NCI-H1105 treated with DMSO at 0.1 percent for 48 hours (cell line): ENCODE measurements around the gene DMXL1.

Experiments
- DNase-seq: peaks from one replicate; lab custom pipeline; 2025; lab: John Stamatoyannopoulos, UW

The DMXL1 gene, protein sequence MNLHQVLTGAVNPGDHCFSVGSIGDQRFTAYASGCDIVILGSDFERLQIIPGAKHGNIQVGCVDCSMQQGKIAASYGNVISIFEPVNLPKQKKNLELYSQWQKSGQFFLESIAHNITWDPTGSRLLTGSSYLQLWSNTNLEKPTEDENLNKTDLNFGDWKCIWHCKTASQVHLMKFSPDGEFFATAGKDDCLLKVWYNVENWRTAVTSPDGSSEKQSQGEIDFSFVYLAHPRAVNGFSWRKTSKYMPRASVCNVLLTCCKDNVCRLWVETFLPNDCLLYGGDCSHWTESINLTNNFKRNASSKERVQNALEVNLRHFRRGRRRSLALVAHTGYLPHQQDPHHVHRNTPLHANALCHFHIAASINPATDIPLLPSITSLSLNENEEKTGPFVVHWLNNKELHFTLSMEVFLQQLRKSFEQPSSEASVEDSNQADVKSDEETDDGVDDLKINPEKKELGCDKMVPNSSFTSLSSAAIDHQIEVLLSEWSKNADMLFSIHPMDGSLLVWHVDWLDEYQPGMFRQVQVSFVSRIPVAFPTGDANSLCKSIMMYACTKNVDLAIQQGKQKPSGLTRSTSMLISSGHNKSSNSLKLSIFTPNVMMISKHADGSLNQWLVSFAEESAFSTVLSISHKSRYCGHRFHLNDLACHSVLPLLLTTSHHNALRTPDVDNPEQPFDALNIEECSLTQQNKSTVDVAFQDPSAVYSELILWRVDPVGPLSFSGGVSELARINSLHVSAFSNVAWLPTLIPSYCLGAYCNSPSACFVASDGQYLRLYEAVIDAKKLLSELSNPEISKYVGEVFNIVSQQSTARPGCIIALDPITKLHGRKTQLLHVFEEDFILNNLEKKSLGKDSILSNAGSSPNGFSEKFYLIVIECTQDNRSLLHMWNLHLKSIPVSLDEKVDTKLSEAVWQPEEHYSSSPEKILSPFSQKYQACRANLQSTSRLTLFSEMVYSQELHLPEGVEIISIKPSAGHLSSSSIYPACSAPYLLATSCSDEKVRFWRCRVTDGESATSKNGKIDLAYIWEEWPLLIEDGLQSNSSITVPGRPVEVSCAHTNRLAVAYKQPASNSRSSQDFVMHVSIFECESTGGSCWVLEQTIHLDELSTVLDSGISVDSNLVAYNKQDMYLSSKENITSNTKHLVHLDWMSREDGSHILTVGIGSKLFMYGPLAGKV (N-terminal part only)

DNA sequence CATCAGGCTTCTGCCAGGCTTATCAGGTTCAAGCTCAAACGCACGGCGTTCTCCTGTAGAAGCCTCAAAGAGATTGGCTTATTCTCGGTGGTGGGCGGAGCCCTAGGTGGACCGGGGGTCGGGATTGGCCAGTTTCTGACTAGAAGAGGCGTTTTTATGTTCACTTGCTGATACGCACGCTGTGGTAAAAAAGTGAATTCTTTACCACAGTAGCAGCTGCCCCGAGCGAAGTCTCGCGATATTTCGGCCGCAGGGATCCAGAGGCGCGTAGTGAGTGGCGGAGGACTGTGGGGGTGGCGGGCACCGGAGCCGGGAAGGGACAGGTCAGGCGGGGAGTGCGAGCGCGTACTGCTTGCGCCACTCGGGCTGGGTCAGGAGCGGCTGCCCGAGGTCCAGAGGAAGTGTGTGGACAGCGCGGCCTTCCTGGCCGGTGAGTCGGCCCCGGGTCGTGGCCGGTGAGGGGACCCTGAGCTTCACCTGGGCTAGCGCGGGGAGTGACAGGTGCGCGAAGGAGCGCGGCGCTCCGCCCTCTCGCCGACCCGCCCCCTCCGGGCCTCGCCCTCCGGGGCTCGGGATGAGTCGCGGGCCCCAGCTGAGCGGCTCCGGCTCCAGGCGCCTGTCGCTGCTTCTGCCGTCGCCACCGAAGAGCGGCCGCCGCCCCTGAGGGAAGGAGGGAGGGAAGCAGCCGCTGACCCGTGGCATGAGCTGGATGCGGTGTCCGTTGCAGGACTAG, at the start of gene DMXL1:
Gene DMXL1 (plus strand): TSS at position 260 of the 733 bp plus-strand sequence. CDS start 483 bp downstream, outside the sequence.
- peak; percentile 95 for DNase-seq

DNA sequence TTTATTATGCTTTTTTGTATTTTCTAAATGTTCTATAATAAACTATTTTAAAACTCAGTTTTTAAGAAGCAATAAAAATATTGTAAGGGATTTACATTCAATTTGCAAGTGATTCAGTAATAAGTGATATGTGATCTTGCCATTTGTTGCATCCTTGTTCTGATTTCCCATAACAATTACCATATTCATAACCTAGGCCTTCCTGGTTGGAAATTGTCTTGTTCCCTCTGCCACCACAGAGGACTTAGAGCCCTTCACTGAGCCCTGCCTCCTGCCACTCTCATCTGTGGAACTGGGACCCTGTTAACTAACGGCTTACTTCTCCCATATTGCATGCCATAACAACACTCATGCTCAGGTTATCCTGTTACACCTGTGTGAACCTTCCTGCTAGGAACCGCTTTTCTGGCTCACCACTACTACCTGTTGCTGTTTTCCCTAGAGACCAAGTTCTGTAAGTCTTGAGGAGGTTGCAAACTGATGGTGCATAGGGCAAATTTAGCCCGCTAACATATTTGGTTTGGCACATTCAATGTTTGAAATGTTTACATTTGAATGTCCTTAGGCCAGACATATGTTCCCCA, 49.6 kb upstream of the DMXL1 start:
- DNase-seq, result no peak

DNA sequence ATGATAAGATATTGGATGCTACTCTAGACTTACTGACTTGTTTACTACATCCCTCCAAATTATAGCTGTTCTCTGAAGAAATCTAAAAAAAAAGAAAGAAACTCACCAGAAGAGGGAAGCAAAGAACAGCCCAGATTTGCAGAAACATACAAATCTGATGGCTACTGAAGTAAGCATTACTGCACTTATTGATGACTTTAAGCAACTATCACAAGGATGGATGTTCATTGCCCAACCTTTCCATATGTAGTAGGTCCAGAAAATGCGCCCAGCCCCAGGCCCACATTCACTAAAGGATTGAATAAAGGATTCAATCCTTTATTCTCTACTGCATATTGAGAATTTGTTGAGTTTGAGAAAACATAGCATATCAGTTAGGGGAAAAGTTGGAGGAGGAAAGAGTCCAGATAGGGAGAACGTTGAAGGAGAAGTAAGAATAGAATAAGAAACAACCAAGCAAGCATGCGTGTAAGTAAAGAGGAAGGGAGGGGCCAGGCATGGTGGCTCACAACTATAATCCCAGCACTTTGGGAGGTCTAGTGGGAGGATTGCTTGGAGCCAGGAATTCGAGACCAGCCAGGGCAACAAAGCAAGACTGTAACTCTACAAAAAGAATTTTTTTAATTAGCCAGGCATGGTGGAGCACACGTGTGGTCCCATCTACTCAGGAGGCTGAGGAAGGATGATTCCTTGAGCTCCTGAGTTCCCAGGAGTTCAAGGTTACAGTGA, 48.7 kb upstream of the DMXL1 start:
- no peak for DNase-seq

DNA sequence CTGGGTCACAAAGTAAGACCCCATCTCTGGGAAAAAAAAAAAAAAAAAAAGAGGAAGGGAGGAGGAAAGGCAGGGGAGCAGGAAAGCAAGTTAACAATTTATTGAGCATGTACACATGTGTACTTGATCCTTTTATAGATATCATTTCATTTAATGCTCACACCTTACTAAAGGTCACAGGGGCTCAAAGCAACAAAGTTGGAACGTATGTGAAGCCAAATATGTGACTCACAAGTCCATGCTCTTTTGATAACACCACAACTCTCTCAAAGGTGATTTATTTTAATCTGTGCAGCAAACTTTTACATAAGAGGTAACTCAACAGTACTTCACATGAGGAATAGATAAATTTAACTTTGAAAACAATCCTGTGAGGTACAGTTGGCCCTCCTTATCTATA, 48.1 kb upstream of the DMXL1 start:
- DNase-seq, result no peak

DNA sequence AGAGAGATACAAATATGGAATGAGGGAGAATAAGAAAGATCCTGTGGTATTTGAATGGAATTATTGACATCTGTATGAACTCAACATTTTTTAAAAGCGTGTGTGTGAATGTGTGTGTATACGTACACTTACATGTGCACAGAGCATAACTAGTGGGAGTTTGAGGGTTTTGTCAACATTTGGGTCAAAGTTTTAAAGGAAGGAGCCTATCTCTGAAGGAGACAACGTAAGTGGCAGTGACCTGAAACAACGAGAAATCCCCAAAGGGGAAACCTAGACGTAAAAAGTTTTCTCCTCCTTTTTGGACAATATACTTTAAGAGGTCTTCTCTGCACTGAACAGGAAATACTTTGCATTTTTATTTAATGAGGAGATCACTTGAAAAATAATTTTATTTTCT, 42.3 kb upstream of the DMXL1 start:
- DNase-seq, result no peak

DNA sequence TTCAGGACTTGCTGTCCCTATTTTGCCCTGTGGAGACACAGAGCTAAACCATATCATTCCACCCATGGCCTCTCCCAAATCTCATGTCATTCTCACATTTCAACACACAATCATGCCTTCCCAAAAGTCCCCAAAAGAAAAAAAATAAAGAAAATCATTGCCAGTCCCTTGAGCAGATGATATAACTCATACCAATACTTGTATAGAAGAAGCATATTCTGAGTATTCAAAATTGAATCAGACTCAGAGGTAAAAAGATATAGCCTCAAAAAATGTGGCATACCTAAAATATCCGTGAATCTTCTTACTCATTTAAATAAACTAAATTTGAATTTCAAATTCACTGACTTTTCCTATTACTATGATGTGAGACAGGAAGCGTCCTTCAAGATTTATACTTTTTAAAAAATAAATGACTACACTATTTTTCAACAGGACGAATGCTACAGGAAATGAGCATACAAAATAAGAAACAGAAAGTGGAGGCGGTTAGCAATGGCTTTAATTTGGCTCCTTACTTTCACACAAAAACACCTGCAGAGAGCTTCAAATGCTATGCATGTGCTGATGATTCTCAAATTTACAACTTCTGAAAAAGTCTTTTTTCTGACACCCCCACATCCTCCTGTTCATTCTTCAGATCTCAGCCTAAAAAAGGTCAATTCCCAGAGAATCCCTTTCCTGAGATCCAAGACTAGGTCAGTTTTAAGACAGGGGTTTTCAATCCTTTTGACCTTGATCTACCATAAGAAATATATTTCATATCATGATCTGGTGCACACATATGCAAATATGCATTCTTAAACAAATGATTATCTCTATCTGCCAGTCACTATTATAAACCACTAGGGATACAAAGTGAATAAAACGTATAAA, 39.6 kb upstream of the DMXL1 start:
- DNase-seq, result no peak

DNA sequence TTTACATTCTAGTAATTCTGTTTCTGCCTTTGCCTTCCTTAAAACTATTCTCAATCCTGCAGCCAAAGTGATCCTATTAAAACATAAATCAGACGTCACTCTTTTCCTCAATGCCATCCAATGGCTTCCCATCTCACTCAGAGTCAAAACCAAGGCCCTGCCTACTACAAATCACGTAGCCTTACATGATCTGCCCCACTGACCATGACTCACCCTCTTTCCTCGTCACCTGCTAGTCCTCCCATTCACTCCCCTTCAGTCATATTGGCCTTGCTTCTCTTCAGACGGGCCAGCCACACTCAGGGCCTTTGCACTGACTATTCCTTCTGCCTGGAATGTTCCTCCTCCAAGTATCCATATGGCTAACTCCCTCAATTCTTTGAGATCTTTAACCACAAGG, 39.0 kb upstream of the DMXL1 start:
- no peak for DNase-seq

DNA sequence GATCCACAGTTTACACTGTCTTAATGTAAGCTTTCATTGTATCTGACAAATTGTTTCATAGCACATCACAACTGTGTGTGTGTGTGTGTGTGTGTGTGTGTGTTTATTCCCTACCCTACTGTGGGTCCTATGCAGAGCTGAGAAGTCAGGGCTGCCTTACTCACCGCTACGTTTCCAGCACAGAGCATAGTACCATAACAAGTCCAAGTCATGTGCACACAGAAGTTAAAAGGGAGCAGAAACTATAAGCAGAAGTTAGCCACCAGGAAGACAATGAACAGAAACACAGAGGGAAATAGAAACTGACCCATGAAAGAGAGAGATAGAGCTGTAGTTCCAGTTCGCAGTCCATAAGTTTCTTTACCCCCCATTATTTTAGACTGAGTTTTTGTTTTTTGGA, 38.2 kb upstream of the DMXL1 start:
- no peak for DNase-seq

DNA sequence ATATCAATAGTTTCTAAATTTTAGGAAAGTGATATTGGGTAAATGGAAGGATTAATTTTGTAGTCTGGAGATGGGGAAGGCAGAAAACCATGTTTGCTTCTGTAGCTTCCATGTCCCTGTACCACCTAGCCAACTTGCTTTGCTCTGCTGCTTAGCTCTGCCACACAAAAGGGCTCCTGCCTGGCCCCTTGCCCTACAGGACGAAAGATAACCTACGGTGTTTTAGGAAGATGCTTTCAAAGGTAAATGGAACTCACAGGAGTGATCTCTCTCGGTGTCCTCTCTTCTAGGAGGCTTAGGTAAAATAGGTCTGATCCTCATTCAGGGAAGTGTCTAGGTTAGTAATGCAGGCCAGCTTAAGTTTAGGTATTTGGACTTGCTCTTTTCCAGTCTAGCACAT, 37.8 kb upstream of the DMXL1 start:
- no peak for DNase-seq

DNA sequence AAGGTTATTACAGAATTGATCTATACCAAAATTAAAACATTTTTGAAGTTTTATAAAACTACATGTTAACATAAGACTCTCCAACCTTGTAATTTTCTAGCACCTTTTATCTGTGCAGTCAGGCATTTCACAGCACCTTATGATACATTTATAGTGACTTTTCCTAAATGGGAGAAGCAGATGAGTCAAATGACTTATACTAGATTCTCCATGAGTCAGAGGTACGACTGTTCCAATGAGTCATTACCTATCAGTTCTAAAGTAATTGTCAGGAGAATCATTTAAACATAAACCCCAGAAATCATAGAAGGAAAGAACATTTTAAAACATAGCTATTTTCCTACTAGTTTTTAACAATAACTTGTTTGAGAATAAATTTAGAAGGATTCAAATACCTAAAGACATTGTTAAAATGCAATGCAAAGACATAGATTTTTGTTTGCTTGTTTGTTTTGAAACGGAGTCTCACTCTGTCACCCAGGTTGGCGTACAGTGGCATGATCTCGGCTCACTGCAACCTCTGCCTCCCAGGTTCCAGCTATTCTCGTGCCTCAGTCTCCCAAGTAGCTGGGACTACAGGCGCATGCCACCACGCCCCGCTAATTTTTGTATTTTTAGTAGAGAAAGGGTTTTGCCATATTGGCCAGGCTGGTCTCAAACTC, 34.7 kb upstream of the DMXL1 start:
- DNase-seq, result no peak

DNA sequence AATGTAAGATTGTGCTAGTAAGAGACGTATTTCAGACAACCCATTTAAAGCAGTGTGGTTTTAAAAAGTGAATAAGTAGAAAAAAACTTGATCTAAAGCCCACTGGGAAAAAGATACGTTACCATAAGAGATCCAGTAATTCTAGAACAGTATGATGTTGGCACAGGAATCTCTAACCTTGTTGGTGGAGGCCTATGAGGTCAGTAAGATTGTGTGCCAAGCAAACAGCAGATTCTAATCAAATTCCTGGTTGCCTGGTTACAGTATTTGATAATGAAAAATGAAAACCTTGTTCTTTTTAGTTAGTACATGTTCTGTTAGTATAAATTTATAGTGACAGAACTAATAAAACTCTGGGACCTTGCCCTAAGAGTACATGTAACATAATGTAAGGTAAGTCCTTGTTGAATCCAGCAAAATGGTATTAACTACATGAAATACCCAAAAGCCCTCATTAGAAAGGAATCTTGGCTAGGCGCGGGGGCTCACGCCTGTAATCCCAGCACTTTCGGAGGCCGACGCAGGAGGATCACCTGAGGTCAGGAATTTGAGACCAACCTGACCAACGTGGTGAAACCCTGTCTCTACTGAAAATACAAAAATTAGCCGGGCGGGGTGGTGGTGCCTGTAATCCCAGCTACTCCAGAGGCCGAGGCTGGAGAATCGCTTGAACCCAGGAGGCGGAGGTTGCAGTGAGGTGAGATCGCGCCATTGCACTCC, 33.2 kb upstream of the DMXL1 start:
- DNase-seq, result no peak

DNA sequence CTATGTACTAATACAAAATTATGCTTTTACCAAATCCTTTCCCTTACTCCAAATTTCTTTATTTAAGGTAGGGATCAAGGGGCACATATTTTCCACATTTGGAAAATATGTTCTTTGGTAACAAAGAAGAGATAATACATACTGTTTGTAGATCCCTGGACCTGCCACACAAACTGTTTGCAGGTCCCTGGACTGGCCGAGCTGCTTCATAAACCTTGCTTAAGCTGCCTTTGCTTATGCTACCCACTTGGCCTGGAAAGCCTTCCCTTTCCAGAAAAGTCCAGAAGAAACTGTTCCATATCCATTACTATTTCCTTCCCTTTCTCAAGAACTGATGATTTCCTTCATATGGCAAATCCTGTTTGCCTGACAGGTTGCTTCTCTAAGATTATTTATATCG, 22.6 kb upstream of the DMXL1 start:
- DNase-seq, result no peak

DNA sequence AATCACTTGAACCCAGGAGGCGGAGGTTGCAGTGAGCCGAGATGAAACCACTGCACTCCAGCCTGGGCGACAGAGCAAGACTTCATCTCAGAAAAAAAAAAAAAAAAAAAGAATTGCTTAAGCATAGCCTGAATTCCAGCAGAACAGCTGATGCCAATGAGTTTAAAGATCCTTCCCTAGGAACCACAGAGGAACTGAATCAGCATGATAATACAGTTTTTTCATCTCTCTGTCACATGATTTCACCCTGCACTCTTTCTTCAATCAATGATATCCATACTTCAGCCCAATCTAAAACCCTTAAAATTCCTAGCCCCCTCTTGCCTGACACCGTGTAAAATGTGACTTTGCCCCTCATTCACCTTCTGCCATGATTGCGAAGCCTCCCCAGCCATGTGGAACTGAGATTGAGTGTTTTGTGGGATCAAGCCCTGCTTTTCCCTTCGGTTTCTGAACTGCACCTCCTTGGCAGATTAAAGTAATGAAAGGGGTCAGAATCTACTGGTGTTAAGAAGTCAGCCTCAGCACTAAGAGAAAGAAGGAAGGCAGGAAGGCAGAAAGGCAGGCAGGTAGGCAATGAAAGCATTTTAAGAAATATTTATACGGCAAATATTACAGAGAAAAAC, 20.9 kb upstream of the DMXL1 start:
- no peak for DNase-seq

DNA sequence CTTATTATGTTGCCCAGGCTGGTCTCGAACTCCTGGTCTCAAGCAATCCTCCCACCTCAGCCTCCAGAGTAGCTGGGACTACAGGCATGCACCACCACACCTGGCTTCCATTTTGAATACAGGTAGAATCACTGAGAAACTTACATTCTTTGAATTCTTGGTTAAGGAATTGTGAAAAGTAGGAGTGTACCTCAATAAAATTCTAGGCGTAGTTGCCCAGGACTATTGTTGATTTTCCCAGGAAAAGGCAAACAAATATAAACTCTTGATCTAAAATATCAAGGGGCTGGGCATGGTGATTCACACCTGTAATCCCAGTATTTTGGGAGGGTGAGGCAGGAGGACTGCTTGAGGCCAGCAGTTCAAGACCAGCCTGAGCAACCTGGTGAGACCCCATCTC, 16.8 kb upstream of the DMXL1 start:
- DNase-seq, result no peak

DNA sequence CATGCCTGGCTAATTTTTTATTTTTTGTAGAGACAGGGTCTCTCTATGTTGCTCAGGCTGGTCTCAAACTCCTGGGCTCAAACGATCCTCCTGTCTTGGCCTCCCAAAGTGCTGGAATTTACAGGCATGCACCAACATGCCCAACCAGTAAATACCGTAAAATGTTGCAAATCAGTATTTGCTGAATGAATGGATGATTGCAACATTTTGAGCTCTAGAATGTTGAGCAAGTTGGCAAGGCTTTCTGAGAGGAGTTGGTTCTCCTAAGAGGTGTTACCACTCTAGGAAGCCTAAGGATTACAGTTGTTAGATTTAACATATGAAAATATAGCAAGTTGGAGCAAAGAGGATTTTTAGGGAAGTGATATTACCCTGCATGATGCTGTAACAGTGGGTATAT, 15.6 kb upstream of the DMXL1 start:
- DNase-seq, result no peak

DNA sequence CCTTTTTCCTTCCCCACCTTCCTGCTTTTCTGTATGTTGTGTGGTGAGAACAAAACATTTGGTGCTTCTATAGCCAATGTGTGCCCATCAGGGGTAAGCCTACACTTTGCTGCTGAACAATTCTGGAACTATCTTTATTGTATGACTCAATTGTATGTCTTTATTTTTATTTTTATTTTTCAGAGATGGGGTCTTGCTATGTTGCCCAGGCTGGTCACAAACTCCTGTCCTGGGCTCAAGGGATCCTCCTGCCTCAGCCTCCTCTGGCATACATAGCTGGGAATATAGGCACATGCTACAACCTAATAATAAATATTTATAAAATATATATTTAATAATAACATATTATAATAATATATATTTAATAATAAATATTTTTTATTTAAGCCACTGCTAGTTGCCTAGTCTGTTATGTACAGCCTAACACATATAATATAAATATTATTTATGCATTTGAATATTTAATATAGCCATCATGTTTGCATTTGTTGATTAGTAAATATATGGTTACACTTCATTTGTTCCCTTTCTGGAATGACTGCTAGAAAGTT, 11.8 kb upstream of the DMXL1 start:
- DNase-seq, result no peak

DNA sequence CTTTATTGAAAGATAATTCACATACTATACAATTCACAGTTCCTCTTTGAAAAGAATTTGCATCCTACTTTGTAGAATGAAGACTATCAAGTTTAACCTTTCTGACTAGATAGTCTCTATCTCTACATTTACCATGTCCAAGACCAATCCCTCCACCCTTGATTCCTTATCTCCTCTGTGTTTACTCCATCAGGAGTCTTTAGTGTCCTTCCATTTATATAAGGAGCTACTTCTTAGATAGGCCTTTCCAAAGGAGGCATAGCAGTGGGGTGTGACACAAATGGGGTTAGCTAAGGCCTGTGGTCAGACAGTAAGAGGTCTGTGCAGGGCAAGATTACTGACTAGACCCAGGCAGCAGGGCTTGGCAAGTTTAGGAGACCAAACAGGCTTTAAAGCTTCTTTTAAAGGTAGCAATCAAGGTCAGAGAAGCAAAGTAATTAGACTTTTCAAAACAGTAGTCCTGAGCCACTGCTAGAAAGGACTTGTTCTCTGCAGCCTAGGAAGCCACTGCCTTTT, 11.1 kb upstream of the DMXL1 start:
- no peak for DNase-seq
